NCI-H187 treated with DMSO at 0.1 percent for 48 hours (cell line): ENCODE results near the gene DRAM1.
"Not testable (repeated sequence)": the region's sequence is repeated elsewhere in the genome, so short reads cannot be mapped to it uniquely, and the experiment has no call there.

Experiments
- DNase-seq: peaks from one replicate; lab custom pipeline; 2025; lab: John Stamatoyannopoulos, UW

DRAM1 gene

GRCh38 chr12:101859664-101860607, 17.4 kb upstream of the DRAM1 start:
- DNase-seq: no peak

DNA sequence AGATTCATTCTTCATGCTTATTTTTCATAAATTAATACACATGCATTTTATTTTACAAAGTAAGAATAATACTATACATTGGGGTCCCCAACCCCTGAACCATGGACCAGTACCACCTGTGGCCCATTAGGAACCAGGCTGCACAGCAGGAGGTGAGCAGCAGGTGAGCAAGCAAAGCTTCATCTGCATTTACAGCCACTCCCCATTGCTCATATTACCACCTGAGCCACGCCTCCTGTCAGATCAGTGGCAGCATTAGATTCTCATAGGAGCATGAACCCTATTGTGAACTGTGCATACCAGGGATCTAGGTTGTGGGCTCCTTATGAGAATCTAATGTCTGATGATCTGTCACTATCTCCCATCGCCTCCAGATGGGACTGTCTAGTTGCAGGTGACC, 15.7 kb upstream of the DRAM1 start:
- DNase-seq: not testable (repeated sequence)

- DNase-seq: no peak
Measured at GRCh38 chr12:101862245-101862644, 15.1 kb upstream of the DRAM1 start.

DNA sequence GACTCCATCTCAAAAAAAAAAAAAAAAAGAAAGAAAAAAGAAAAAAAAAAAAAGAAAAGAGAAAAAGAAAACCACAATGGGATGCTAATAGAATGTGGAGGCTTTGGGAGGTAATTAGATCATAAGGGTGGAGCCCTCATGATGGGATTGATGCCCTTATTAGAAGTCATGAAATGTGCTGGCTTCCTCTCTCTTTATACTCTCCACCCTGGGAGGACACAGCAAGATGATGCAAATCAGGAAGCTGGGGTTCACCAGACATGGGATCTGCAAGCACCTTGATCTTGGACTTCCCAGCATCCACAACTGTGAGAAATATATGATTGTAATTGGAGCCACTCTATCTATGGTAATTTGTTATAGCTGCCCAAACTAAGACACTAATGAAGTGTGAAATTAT, 13.4 kb upstream of the DRAM1 start:
- no peak for DNase-seq

DNA sequence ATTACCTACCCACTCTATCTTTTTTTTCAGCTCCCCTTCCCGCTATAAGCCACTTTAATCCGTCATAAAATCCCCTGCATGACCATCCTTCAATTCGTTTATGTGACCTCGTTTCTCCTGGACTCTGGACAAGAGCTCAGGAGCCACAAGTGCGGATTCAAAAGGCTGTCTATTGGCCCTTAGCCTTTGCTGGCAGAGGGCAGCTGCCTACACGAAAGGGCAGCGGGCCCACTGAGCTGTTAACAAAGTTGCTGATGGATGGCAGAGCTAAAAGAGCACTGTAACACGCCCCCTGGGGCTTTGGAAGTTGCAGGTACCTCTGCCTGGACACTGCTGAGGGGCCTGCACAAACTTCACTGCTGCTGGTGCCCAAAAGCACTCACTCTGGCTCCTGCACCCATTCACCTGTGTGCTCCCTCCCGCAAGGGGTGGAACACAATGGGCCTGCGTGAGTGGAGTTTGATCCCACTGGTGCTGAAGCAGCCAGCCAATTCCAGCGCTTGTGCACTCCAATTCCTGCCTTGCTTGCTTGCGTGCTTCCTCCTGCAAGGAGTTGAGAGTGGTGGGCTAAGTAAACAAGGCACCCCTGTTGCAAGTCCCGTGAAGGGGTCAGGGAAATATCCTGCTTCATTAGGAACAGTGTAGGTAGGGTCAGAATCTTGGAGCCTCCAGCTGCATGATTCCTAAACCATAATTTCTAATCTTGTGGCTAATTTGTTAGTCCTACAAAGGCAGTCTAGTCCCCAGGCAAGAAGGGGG, 10.6 kb upstream of the DRAM1 start:
- DNase-seq: no peak

DNA sequence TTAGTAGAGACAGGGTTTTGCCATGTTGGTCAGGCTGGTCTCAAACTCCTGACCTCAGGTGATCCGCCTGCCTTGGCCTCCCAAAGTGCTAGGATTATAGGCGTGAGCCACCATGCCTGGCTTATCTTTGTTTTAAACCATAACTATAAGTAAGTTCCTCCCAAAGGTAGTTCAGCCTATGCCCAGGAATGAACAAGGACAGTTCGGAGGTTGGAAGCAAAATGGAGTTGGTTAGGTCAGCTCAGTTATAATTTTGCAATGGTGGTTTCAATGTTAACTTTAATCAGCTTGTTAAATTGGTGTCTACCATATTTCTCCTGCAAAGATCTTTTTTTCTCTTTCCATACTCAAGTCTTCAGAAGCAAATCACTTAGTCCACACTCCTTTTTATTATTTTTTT, 9.8 kb upstream of the DRAM1 start:
- not testable (repeated sequence) for DNase-seq

DNA sequence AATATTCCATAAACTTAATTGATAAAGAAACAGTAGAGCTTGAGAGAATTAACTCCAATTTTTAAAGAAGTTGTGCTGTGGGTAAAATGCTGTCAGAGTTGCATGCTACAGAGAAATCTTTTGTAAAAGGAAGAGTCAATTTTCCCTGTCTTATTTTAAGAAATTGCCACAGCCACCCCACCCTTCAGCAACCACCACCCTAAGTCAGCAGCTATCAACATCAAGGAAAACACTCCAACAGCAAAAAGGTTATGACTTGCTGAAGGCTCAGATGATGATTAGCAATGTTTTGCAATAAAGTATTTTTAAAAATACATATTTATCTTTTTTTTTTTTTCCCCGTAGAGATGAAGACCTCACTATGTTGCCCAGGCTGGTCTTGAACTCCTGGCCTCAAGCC, 6.5 kb upstream of the DRAM1 start:
- DNase-seq: no peak

GRCh38 chr12:101875162-101875561, 2.2 kb upstream of the DRAM1 start:
- DNase-seq: no peak

DNA sequence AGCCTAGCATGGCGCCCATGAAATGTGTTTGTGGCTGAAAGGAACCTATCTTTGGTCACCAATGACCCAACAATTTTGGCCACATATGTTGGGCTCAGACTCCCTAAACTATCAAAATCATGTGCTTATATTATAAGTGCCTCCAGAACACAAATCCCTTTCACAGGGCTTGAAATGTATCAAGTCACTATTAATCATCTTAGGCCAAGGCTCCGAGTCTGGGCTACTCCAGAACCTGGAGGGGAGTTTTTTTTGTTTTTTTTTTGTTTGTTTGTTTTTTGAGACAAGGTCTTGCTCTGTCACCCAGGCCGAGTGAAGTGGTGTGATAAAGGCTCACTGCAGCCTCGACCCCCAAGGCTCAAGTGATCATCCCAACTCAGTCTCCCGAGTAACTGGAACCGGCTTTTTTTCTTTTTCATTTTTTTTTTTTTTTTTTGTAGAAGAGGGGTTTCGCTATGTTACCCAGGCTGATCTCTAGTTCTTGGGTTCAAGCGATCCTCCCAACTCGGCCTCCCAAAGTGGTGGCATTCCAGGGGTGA, 989 bp upstream of the DRAM1 start:
- no peak for DNase-seq

- DNase-seq: no peak
Measured at GRCh38 chr12:101877806-101878242, 444 bp downstream of the DRAM1 start.

DNA sequence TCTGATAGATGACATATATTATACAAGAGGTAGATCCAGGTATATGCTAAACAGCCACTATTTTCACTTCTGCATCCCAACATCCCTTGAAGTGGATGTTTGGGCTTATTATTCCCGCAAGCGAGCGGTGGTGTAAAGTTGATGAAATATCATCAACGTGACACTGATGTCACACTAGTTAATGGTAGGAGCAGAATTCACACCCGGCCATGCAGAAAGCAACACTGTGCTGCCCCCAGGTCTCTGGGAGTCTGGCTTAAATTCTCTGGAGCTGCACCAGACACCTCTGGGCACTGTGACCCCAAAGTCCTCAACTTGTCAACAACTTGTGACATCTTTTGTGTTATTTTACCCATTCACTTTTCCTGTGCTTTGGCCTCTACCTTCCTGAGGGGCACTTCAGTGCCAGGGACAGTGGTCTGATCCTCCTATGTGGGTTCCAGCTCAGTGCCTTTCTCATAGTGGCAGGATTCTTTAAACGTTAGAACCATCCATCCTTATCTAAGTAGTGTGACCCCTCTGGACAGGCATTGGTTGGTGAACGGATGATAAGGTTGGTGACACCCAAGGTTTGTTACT, 952 bp downstream of the DRAM1 start:
- DNase-seq: no peak

DNA sequence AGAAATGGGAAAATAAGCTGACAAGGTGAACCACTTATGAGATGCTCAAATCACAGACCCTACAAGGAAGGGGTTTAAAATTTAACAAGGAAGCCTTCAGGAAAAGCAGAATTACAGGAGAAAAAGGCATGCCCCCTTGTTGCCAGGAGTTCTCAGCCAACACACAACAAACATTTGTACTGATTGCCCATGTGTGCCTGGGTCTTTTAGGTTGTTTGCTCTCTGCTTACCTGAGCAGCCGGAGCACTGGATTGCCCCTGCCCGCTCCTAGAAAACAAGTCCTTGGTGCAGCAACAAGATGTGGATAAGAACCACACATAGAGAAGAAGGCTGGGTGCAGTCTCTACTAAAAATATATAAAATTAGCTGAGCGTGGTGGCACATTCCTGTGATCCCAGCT, 3.4 kb downstream of the DRAM1 start:
- DNase-seq: no peak

DNA sequence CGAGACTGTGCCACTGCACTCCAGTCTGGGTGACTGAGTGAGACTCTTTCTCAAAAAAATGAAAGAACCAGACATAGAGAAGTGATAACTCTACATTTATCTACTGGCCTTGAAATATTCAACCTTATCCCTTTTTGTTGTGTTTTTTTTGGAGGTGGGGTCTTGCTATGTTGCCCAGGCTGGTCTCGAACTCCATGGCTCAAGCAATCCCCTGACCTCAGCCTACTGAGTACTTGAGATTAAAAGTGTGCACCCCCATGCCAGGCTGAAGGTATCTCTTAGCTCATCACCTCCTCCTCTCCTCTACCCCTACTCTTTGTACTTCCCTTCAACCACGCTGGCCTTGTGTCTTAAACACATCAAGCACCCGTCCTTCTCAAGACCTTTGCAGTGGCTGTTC, 3.8 kb downstream of the DRAM1 start:
- no peak for DNase-seq

GRCh38 chr12:101884174-101884573, 6.8 kb downstream of the DRAM1 start:
- DNase-seq: no peak

- DNase-seq: not testable (repeated sequence)
Measured at GRCh38 chr12:101884781-101885340, 7.5 kb downstream of the DRAM1 start.

GRCh38 chr12:101885912-101886561, 8.7 kb downstream of the DRAM1 start:
- DNase-seq: no peak

- DNase-seq: no peak
Measured at GRCh38 chr12:101889211-101889752, 11.9 kb downstream of the DRAM1 start.

DNA sequence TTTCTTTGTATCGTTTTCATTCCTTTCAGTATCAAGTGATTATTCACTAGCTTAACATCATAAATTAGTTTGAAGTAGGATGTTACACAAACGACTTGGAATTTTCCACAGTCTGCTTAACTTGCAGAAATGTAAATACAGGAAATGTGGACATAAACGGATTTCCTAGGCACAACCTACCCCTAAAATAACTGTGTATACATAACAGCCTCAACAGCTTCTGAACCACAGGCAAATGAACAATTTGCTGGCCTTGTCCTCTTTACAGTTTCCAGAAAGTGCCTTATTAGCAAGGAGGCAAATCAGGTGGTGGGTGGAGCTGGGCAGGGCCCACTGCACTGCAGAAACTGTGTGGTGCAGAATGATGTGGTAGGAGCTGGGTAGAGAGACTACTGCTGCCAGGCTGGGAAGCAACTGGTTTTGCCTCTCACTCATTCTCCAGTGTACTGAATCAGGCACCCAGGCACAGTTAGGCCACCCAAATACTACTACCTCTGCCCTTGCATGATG, 14.1 kb downstream of the DRAM1 start:
- DNase-seq: no peak

- DNase-seq: no peak
Measured at GRCh38 chr12:101892794-101893193, 15.4 kb downstream of the DRAM1 start.

GRCh38 chr12:101901777-101902176, 24.4 kb downstream of the DRAM1 start:
- no peak for DNase-seq

- no peak for DNase-seq
Measured at GRCh38 chr12:101902641-101903040, 25.3 kb downstream of the DRAM1 start.
